Measurements from ENCODE around the gene BRAP.

The BRAP gene

DNA sequence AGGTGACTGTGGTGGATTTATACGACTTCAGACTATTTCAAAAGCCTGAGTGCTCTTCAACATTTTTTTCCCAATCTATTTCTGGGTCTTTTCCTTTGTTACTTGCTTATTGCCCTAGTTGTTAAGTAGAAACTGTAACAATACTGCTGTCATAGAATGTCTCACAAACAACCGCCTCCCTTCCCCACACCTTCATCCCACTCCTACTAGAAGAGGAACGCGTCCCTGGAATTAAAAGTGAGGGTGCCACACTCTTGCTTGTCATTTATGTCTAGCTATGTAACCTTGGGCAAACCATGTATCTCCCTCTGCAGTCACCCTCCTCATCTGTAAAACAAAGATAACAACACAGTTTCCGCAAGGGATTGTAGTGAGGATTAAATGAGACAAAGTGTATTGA lies 8.6 kb downstream of the BRAP start:
- Histone ChIP-seq H3K4me1 (no peaks in the 10 kb centered on the region), H3K4me3 (ENCODE audit: low read depth, low read length) (no peak overlapping the region), H3K36me3 (peaks cover 49% of the 10 kb centered on the region), H3K9me3 (no peaks in the 10 kb centered on the region), H3K27me3 (no peaks in the 10 kb centered on the region)
- DNase-seq, result no peak
- TF ChIP-seq, protein P1, sequence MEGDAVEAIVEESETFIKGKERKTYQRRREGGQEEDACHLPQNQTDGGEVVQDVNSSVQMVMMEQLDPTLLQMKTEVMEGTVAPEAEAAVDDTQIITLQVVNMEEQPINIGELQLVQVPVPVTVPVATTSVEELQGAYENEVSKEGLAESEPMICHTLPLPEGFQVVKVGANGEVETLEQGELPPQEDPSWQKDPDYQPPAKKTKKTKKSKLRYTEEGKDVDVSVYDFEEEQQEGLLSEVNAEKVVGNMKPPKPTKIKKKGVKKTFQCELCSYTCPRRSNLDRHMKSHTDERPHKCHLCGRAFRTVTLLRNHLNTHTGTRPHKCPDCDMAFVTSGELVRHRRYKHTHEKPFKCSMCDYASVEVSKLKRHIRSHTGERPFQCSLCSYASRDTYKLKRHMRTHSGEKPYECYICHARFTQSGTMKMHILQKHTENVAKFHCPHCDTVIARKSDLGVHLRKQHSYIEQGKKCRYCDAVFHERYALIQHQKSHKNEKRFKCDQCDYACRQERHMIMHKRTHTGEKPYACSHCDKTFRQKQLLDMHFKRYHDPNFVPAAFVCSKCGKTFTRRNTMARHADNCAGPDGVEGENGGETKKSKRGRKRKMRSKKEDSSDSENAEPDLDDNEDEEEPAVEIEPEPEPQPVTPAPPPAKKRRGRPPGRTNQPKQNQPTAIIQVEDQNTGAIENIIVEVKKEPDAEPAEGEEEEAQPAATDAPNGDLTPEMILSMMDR (IDR thresholded peaks at IDR 0.05; ENCODE audit: low read depth, low read length), result no peak

DNA sequence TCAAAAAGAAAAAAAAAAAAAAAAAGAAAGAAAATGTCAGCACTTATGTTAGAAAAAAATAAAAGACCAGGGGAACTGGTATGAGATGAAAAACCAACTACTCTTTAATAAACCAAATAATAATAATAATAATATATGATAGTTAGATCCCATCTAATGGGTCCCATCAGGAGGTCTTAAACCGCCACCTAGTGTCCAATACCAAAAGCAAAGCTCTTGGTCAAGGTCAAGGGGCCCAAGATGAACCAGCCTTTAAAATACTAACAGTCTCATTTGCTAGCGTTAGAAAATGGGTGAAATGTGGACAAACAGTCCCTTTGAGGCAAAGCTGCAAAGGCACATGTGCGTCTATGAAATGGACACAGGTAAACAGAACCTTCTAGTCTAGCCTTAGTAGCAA lies 12.3 kb downstream of the BRAP start:
- H3K4me3 ChIP-seq (ENCODE audit: low read depth, low read length), result no peak overlapping the region

DNA sequence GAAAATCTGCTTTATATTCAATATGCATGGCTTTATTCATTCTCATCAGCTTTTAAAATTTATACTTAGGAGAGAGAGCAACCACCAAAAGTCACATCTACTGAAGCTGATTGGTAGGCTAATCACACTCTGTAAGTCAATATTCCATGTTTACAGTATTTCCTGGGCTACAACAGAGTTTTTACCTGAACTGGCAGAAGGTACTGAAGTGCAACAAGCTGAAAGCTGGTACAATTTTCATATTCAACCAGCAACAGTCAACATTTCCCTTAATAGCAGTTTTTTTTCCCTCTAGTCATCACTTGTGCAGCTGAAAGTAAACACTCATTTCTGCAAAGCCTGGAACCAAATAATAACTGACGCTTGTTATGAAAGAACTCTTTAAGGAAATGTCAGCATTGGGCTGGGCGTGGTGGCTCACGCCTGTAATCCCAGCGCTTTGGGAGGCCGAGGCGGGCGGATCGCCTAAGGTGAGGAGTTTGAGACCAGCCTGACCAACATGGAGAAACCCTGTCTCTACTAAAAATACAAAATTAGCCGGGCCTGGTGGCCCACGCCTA lies 12.9 kb downstream of the BRAP start:
- Histone ChIP-seq H3K36me3 (peaks cover 42% of the 10 kb centered on the region), H3K4me1 (no peaks in the 10 kb centered on the region), H3K27me3 (no peaks in the 10 kb centered on the region), H3K9me3 (no peaks in the 10 kb centered on the region), H3K4me3 (ENCODE audit: low read depth, low read length) (no peak overlapping the region)
- TF ChIP-seq, protein P1 (IDR thresholded peaks at IDR 0.05; ENCODE audit: low read depth, low read length), result no peak
- DNase-seq, result no peak

More for the DNA sequence above, 12.3 kb downstream of the BRAP start:
- peak; percentile 37 for DNase-seq
- TF ChIP-seq, protein P1 (IDR thresholded peaks at IDR 0.05; ENCODE audit: low read depth, low read length), result peak; percentile 72
- H3K9me3 ChIP-seq, result no peaks in the 10 kb centered on the region
- H3K4me1 ChIP-seq, result no peaks in the 10 kb centered on the region
- H3K36me3 ChIP-seq, result peaks cover 45% of the 10 kb centered on the region
- no peaks in the 10 kb centered on the region for H3K27me3 ChIP-seq

DNA sequence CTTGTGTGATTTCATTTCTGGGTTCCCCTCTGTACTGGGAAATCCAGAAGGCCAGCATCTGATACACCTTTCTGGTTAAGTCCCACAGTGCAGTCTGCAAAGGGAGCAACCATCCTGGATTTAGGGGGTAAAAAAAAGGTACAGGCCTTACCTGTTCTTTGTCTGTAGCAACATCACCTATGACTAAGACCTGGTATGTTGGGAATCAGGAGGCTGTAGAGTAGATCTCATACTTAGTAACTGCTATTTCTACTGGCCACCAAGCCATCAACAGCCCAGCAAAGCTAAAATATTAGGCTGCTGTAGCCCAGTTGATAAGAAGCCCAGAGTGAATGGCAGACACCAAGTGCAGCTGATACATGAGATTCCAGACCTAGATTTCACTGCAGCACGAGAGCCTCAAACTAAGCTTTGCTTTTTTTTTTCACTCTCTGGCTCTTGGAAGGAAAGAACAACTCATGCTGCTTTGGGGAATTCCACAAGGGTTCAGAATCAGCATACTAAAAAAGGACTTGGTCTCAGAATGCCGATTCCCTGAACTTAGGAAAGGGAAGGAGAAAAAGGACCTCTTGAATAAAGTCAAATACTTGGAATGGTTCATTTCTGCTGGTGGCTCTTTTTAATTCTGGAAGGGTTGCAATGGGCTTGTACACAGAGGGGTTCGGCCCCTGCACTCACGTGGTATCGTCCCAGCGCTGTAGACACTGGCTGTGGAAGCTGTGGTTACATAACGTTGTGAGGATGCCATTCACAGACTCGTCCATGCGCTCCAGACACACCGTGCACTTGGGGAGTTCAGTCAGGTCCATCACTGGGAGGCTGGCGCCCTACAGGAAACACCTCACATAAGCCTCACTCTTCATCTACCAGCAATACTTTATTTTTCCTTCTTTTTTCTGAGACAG lies 20.5 kb downstream of the BRAP start:
- Histone ChIP-seq H3K9me3 (no peaks in the 10 kb centered on the region), H3K27me3 (no peaks in the 10 kb centered on the region), H3K4me3 (ENCODE audit: low read depth, low read length) (no peak overlapping the region), H3K4me1 (no peaks in the 10 kb centered on the region), H3K36me3 (peaks cover 43% of the 10 kb centered on the region)
- no peak for DNase-seq
- TF ChIP-seq, protein P1 (IDR thresholded peaks at IDR 0.05; ENCODE audit: low read depth, low read length), result no peak

DNA sequence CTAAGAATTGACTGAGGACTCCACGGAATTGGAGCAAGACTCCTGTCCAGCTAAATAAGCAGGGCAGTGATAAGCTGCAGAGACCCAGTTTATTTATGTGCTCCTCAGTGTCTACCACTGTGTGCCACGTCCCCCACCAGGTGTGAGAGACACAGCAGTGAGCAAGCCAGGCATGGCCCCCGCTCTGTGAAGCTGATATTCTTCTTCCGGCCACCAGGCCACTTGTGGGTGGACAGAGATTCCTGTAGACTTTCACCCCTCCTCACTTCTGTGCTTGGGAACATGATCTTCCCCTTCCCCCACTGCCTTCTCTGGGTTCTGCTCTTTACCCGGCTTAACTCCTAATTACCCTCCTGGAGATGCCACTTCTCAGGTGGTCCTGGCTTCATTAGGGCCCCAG lies 21.3 kb downstream of the BRAP start:
- Histone ChIP-seq H3K4me3 (ENCODE audit: low read depth, low read length) (no peak overlapping the region), H3K36me3 (peaks cover 38% of the 10 kb centered on the region), H3K9me3 (no peaks in the 10 kb centered on the region), H3K4me1 (no peaks in the 10 kb centered on the region), H3K27me3 (no peaks in the 10 kb centered on the region)
- TF ChIP-seq, protein P1 (IDR thresholded peaks at IDR 0.05; ENCODE audit: low read depth, low read length), result no peak
- no peak for DNase-seq

DNA sequence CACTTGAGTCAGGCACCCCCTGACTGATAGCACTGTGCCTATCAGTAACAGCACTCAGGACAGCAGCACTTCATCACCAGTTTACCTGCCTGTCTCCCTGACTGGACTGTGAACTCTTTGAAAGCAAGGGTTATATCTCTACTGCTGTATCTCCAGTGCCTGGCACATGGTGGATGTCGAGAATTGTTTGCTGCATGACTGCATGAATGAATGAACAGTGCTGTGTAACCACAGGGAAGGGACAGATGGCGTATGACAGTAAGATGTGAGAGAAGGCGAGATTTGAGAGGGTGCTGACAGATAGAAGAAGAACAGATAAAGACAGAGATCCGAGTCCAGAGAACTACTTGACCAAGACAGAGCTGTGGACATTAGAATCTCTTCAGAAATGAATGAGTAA lies 29.7 kb downstream of the BRAP start:
- H3K4me1 ChIP-seq, result no peaks in the 10 kb centered on the region
- TF ChIP-seq, protein P1 (IDR thresholded peaks at IDR 0.05; ENCODE audit: low read depth, low read length), result no peak
- H3K9me3 ChIP-seq, result no peaks in the 10 kb centered on the region
- DNase-seq, result no peak
- no peaks in the 10 kb centered on the region for H3K27me3 ChIP-seq
- peaks cover 47% of the 10 kb centered on the region for H3K36me3 ChIP-seq
- H3K4me3 ChIP-seq (ENCODE audit: low read depth, low read length), result no peak overlapping the region
